Measurements from ENCODE around the gene SYNE1. TPM values are rescaled to one million over a fixed set of nuclear protein-coding genes. Genes with fewer than 3 reads are reported as not detected.

The SYNE1 gene
- total and polyA plus RNA-seq, 4 donors = 10.2 to 105 (median 24.5) TPM

GRCh38 chr6:152148412-152148811 lies 488.8 kb downstream of the SYNE1 start:
- Histone ChIP-seq H3K36me3 (ENCODE audit: control insufficient read depth in 4 of 4, insufficient read depth in 3 of 4, low read depth in 1 of 4, low read length in 3 of 4) (peaks cover 10 to 86% (median 58%) of the 10 kb centered on the region in 4 donors), H3K27me3 (ENCODE audit: control insufficient read depth in 4 of 4, insufficient read depth in 4 of 4, low read length in 3 of 4) (no peaks in the 10 kb centered on the region), H3K9ac (ENCODE audit: low read depth in 1 of 2, low read length in 2 of 2) (no peak overlapping the region), H3K4me3 (ENCODE audit: low read depth in 1 of 3, low read length in 3 of 3) (no peak overlapping the region), H3K9me3 (ENCODE audit: control insufficient read depth in 4 of 4, low read length in 3 of 4) (no peaks in the 10 kb centered on the region), H3K4me1 (ENCODE audit: control insufficient read depth in 4 of 4, insufficient read depth in 4 of 4, low read length in 3 of 4) (no peaks in the 10 kb centered on the region), H3K27ac (ENCODE audit: low read depth in 1 of 2, low read length in 2 of 2) (no peak overlapping the region)
- DNase-seq (ENCODE audit: low spot score) = no peak
- WGBS = 92% methylated on average over 1 of the region's 1 CpG
- TF ChIP-seq SP1 (IDR thresholded peaks at IDR 0.05) (no peak), ATF3 (IDR thresholded peaks at IDR 0.05) (no peak), TAF1 (conservative IDR thresholded peaks at IDR 0.05) (no peak), YY1 (IDR thresholded peaks at IDR 0.05) (no peak), ZBTB33 (IDR thresholded peaks at IDR 0.05) (no peak), FOXA1 (IDR thresholded peaks at IDR 0.05) (no peak), NR2F2 (IDR thresholded peaks at IDR 0.05) (no peak), JUND (IDR thresholded peaks at IDR 0.05) (no peak), REST (IDR thresholded peaks at IDR 0.05) (no peak), FOXA2 (IDR thresholded peaks at IDR 0.05) (no peak), HNF4A (conservative IDR thresholded peaks at IDR 0.05) (no peak), GABPA (IDR thresholded peaks at IDR 0.05 in 1 of 2, conservative IDR thresholded peaks at IDR 0.05 in 1 of 2) (no peak), HNF4G (IDR thresholded peaks at IDR 0.05) (no peak), CTCF (IDR thresholded peaks at IDR 0.05; ENCODE audit: low read depth, low read length, missing input control) (no peak), MAX (IDR thresholded peaks at IDR 0.05) (no peak), RXRA (IDR thresholded peaks at IDR 0.05) (no peak)

- TF ChIP-seq CTCF (IDR thresholded peaks at IDR 0.05; ENCODE audit: low read depth, low read length, missing input control) = no peak
- no peak for TF ChIP-seq HNF4A (conservative IDR thresholded peaks at IDR 0.05)
- TF ChIP-seq JUND (IDR thresholded peaks at IDR 0.05) = no peak
- TF ChIP-seq RAD21 (IDR thresholded peaks at IDR 0.05) = no peak
- no peak for TF ChIP-seq TAF1 (conservative IDR thresholded peaks at IDR 0.05)
- no peak for TF ChIP-seq RXRA (IDR thresholded peaks at IDR 0.05)
- no peak for TF ChIP-seq GABPA (IDR thresholded peaks at IDR 0.05 in 1 of 2, conservative IDR thresholded peaks at IDR 0.05 in 1 of 2)
- no peak for TF ChIP-seq MAX (IDR thresholded peaks at IDR 0.05)
- TF ChIP-seq EGR1 (IDR thresholded peaks at IDR 0.05; ENCODE audit: low read depth in 2 of 2) = no peak
- no peak for TF ChIP-seq YY1 (IDR thresholded peaks at IDR 0.05)
- TF ChIP-seq SP1 (IDR thresholded peaks at IDR 0.05) = no peak
- TF ChIP-seq FOXA1 (IDR thresholded peaks at IDR 0.05) = no peak
- DNase-seq (ENCODE audit: low spot score) = no peak
- Histone ChIP-seq H3K4me1 (ENCODE audit: control insufficient read depth in 4 of 4, insufficient read depth in 4 of 4, low read length in 3 of 4) (no peaks in the 10 kb centered on the region), H3K4me3 (ENCODE audit: low read depth in 1 of 3, low read length in 3 of 3) (no peak overlapping the region), H3K36me3 (ENCODE audit: control insufficient read depth in 4 of 4, insufficient read depth in 3 of 4, low read depth in 1 of 4, low read length in 3 of 4) (peaks cover 10 to 84% (median 64%) of the 10 kb centered on the region in 4 donors), H3K9me3 (ENCODE audit: control insufficient read depth in 4 of 4, low read length in 3 of 4) (no peaks in the 10 kb centered on the region), H3K27ac (ENCODE audit: low read depth in 1 of 2, low read length in 2 of 2) (no peak overlapping the region), H3K9ac (ENCODE audit: low read depth in 1 of 2, low read length in 2 of 2) (no peak overlapping the region), H3K27me3 (ENCODE audit: control insufficient read depth in 4 of 4, insufficient read depth in 4 of 4, low read length in 3 of 4) (no peaks in the 10 kb centered on the region)
- 96% methylated on average over 6 of the region's 6 CpGs for WGBS
Measured at GRCh38 chr6:152147269-152147668, 489.9 kb downstream of the SYNE1 start.
